Smooth muscle cell (in vitro differentiated cells): ENCODE results near the gene DMAC2L. TPM values are rescaled to one million over a fixed set of nuclear protein-coding genes. Genes with fewer than 3 reads are reported as not detected.

Source experiments
- DNase-seq: peaks from one replicate; lab custom pipeline; 2025; ENCODE audit not compliant: unreplicated experiment; lab: John Stamatoyannopoulos, UW
- H2AFZ ChIP-seq: fragments of 200-600 bp; sonication (generic); 2 replicates; pipeline ENCODE4 v1.6.0; 2016; ENCODE audit warnings: antibody characterized with exemption, low read depth, mild to moderate bottlenecking
- H3F3A ChIP-seq: fragments of 200-600 bp; sonication (generic); 2 replicates; pipeline ENCODE4 v1.6.0; 2017; ENCODE audit warnings: antibody characterized with exemption, low read depth
- H3K27ac ChIP-seq: fragments of 200-600 bp; sonication (generic); 2 replicates; pipeline ENCODE4 v1.5.1; 2016; ENCODE audit warnings: low read depth, mild to moderate bottlenecking
- H3K27me3 ChIP-seq: fragments of 200-600 bp; sonication (generic); 2 replicates; pipeline ENCODE4 v1.6.1; 2016; ENCODE audit warnings: low read depth, mild to moderate bottlenecking
- H3K36me3 ChIP-seq: fragments of 200-600 bp; sonication (generic); 2 replicates; pipeline ENCODE4 v1.5.1; 2016; ENCODE audit warnings: low read depth
- H3K4me1 ChIP-seq: fragments of 200-600 bp; sonication (generic); 2 replicates; pipeline ENCODE4 v1.5.1; 2016; ENCODE audit warnings: low read depth
- H3K4me2 ChIP-seq: fragments of 200-600 bp; sonication (generic); 2 replicates; pipeline ENCODE4 v1.6.0; 2016; ENCODE audit warnings: mild to moderate bottlenecking
- H3K4me3 ChIP-seq: fragments of 200-600 bp; sonication (generic); 2 replicates; pipeline ENCODE4 v1.5.1; 2016; ENCODE audit warnings: mild to moderate bottlenecking
- H3K79me2 ChIP-seq: fragments of 200-600 bp; sonication (generic); 2 replicates; pipeline ENCODE4 v1.6.0; 2016; ENCODE audit warnings: low read depth, mild to moderate bottlenecking
- H3K9ac ChIP-seq: fragments of 200-600 bp; sonication (generic); 2 replicates; pipeline ENCODE4 v1.6.0; 2016; ENCODE audit warnings: low read depth
- H3K9me3 ChIP-seq: fragments of 200-600 bp; sonication (generic); replicated peaks from 2 replicates; pipeline ENCODE4 v1.5.1; 2016; ENCODE audit warnings: low read depth
- H4K20me1 ChIP-seq: fragments of 200-600 bp; sonication (generic); 2 replicates; pipeline ENCODE4 v1.6.0; 2016; ENCODE audit warnings: low read depth
- CTCF ChIP-seq: fragments of 200-600 bp; sonication (generic); IDR thresholded peaks from 2 replicates; pipeline ENCODE4 v1.5.1; 2017; ENCODE audit warnings: borderline replicate concordance, mild to moderate bottlenecking, antibody characterized with exemption; ENCODE audit not compliant: insufficient read depth, poor library complexity, severe bottlenecking
- WGBS: methylation state at CpG from one replicate; pipeline ENCODE4 v1.1.7; 2016; ENCODE audit warnings: low lambda C conversion rate; 5-methylcytosine and 5-hydroxymethylcytosine counted together
- polyA plus RNA-seq: library from polyadenylated mRNA; unstranded; fragments of >200 nt; fragmentation: Nextera tagmentation; extraction: Ambion mirVana; gene quantifications from 2 replicates; pipeline ENCODE4 v1.2.1, GENCODE V29; 2016
- total RNA-seq: library from RNA; depleted of rRNA; stranded (reverse); fragments of >200 nt; gene quantifications from 2 replicates; pipeline ENCODE4 v1.2.3, GENCODE V29; 2014

The DMAC2L gene
- total and polyA plus RNA-seq, 2 experiments from 2014 or later = 1.6 to 8.5 TPM

- 92% methylated on average over 1 of the region's 1 CpG for WGBS
- Histone ChIP-seq H3F3A (peaks cover 25% of the 10 kb centered on the region), H3K27ac (peak overlapping the region; percentile 49), H3K9ac (no peak overlapping the region), H3K36me3 (no peaks in the 10 kb centered on the region), H2AFZ (peak overlapping the region; percentile 2), H3K9me3 (no peaks in the 10 kb centered on the region), H3K27me3 (no peaks in the 10 kb centered on the region), H3K4me3 (no peak overlapping the region), H3K4me1 (peaks cover 37% of the 10 kb centered on the region), H4K20me1 (no peaks in the 10 kb centered on the region), H3K4me2 (peak overlapping the region; percentile 20), H3K79me2 (no peaks in the 10 kb centered on the region)
- no peak for TF ChIP-seq CTCF
- DNase-seq = no peak
Measured at GRCh38 chr14:50347521-50347920, 35.4 kb downstream of the DMAC2L start.

GRCh38 chr14:50348933-50349332 lies 36.8 kb downstream of the DMAC2L start:
- no peaks in the 10 kb centered on the region for H4K20me1 ChIP-seq
- no peaks in the 10 kb centered on the region for H3K79me2 ChIP-seq
- H2AFZ ChIP-seq = no peak overlapping the region
- no peaks in the 10 kb centered on the region for H3K36me3 ChIP-seq
- H3K27ac ChIP-seq = peak overlapping the region; percentile 49
- no peak overlapping the region for H3K4me2 ChIP-seq
- H3F3A ChIP-seq = peaks cover 25% of the 10 kb centered on the region
- no peak overlapping the region for H3K4me3 ChIP-seq
- no peaks in the 10 kb centered on the region for H3K27me3 ChIP-seq
- no peak for DNase-seq
- H3K9me3 ChIP-seq = no peaks in the 10 kb centered on the region
- H3K4me1 ChIP-seq = peaks cover 24% of the 10 kb centered on the region
- no peak overlapping the region for H3K9ac ChIP-seq
- no peak for TF ChIP-seq CTCF

- Histone ChIP-seq H3F3A (peaks cover 11% of the 10 kb centered on the region), H3K9ac (no peak overlapping the region), H3K27ac (no peak overlapping the region), H3K9me3 (no peaks in the 10 kb centered on the region), H4K20me1 (no peaks in the 10 kb centered on the region), H3K4me1 (peaks cover 19% of the 10 kb centered on the region), H3K27me3 (no peaks in the 10 kb centered on the region), H3K79me2 (no peaks in the 10 kb centered on the region), H3K36me3 (no peaks in the 10 kb centered on the region), H3K4me3 (no peak overlapping the region), H3K4me2 (no peak overlapping the region), H2AFZ (no peak overlapping the region)
- no peak for TF ChIP-seq CTCF
- DNase-seq = no peak
- WGBS = 29% methylated on average over 2 of the region's 2 CpGs
Measured at GRCh38 chr14:50350975-50351374, 38.9 kb downstream of the DMAC2L start.

GRCh38 chr14:50352584-50352983 lies 40.5 kb downstream of the DMAC2L start:
- Histone ChIP-seq H3K4me3 (no peak overlapping the region), H2AFZ (no peak overlapping the region), H3K9me3 (no peaks in the 10 kb centered on the region), H3K4me1 (peaks cover 18% of the 10 kb centered on the region), H3K9ac (no peak overlapping the region), H4K20me1 (no peaks in the 10 kb centered on the region), H3K27me3 (no peaks in the 10 kb centered on the region), H3K36me3 (no peaks in the 10 kb centered on the region), H3K79me2 (no peaks in the 10 kb centered on the region), H3K27ac (no peak overlapping the region), H3F3A (peaks cover 3% of the 10 kb centered on the region), H3K4me2 (no peak overlapping the region)
- 61% methylated on average over 4 of the region's 4 CpGs for WGBS
- no peak for DNase-seq
- no peak for TF ChIP-seq CTCF
